HG02885 (cell line): ENCODE results near the gene ADGRL3.

Experiments used
- ATAC-seq: cut with Tn5 transposase; IDR thresholded peaks from one replicate; pipeline ENCODE4 v1.9.1; 2021; ENCODE audit warnings: mild to moderate bottlenecking; ENCODE audit not compliant: unreplicated experiment, poor library complexity

ADGRL3 gene

DNA sequence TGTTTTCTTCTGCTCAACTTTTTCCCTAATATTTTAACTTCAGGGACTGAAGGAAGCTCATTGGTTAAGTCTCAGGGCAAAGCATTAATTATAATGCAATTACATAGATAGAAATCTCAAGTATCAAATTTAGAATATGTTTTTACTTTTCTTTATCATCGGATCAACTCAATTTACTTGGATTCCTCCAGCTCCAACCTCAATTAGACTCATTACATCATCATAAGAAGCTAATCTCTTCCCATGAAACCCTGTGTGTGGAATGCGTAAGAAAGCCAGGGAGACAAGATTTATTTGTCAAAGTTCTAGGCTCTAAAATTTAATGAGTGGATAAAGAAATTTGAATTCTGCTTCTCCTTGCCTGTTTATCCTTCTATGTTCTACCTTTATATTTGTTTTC is 918.4 kb downstream of the ADGRL3 start:
- ATAC-seq, result no peak

DNA sequence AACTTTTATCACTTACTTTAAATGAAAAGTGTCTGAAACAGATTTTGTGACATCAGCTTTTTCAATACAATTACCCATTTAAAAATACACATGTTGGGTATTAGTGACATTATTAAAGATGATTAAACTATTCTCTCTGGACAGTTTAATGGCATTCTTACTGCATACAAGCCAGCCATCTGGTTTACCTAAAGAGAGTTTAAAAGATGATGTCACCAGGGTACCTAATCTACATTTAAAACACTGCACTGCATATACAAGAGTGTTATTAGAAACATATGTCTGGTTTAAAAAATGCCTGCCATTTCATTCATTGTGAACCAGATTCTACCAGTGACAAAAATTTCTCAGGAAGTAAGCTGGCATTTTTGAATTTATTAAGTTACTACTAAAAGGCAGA is 919.1 kb downstream of the ADGRL3 start:
- no peak for ATAC-seq

DNA sequence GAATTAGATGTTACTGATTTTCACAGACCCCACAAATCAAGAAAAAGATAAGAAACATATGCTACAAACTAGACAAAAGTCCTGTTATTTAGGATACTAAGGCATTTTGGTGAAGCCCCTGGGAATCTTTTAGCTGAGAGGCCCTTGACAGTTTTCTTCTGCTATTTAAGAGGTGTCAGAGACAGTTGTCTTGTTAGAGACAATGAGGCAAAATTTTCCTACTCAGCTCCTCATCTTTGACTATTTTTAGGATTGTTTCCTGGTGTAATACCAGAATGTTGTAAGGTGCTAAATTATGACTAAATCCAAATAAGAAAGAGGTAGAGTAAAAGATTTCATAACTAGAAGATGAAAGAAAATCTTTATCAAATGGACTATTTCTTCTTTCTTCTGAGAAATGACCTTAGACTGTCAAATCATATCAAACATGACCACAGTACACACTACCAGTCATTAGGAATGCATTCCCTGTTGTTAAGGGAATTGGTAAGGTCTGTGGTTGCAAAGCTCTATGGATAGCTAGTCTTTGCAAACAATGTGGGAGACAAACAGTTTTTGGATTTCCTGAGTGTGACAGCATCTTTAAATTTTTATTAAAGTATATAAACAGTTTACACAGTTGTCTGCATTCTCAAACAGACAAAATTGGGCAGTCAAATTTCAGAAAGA is 926.1 kb downstream of the ADGRL3 start:
- no peak for ATAC-seq
